HepG2 (cell line): Measurements from ENCODE around the gene TNFRSF1B. TPM values are rescaled to one million over a fixed set of nuclear protein-coding genes. Genes with fewer than 3 reads are reported as not detected.

Experiments used
- ATAC-seq: fragments of 200-7000 bp; cut with Tn5 transposase; 3 replicates; pipeline ENCODE4 v1.9.1; 2020; ENCODE audit warnings: mild to moderate bottlenecking, moderate library complexity
- BruUV-seq: library from RNA; stranded (reverse); fragments of 400-500 nt; replicated peaks from 2 replicates; lab custom pipeline; 2021; lab: Mats Ljungman, UMichigan
- CTCF ChIA-PET: fragments of 300-600 bp; formaldehyde crosslinking; extraction: SDS; loops from one replicate; lab custom pipeline; 2021; ENCODE audit warnings: low total read pairs, inconsistent platforms, low intra/inter-chr PET ratio; lab: Yijun Ruan, JAX
- POLR2A ChIA-PET: fragments of 350-600 bp; sonication (Branson Sonifier 250); formaldehyde crosslinking; loops from one replicate; lab custom pipeline; 2020; ENCODE audit warnings: antibody characterized with exemption, inconsistent platforms; lab: Yijun Ruan, JAX
- DNase-seq: peaks from one replicate; pipeline ENCODE4 v3.0.0-alpha.2; 2015; ENCODE audit warnings: low spot score
- FAIRE-seq: peaks from 3 replicates; lab custom pipeline; 2011; peaks lifted over from hg19 to GRCh38; lab: Jason Lieb, UNC
- H2AFZ ChIP-seq: one replicate; pipeline ENCODE4 v1.6.1; 2011; ENCODE audit warnings: low read length, inconsistent platforms
- H3K27ac ChIP-seq: fragments of 300-600 bp; 3 replicates; pipeline ENCODE4 v1.8.0; 2011; ENCODE audit warnings: mixed run types, mild to moderate bottlenecking, mixed read lengths, low read length, inconsistent platforms; ENCODE audit not compliant: insufficient read depth; ENCODE audit errors: extremely low read length
- H3K27me3 ChIP-seq, 2 experiments: fragments of 200-600 bp in 1 of 2; 2 replicates in 1 of 2; 3 replicates in 1 of 2; pipeline versions ENCODE4 v1.6.0 to v1.8.0; 2011; ENCODE audit warnings: low read length in 2 of 2, mild to moderate bottlenecking in 2 of 2, moderate library complexity in 2 of 2, inconsistent platforms in 1 of 2; ENCODE audit not compliant: insufficient read depth in 2 of 2, control insufficient read depth in 1 of 2
- H3K36me3 ChIP-seq, 2 experiments: fragments of 200-600 bp in 1 of 2; replicated peaks in 1 of 2; 2 replicates in 1 of 2; 3 replicates in 1 of 2; pipeline versions ENCODE4 v1.5.1 to v1.8.0; 2011; ENCODE audit warnings: low read length in 2 of 2, inconsistent platforms in 1 of 2; ENCODE audit not compliant: insufficient read depth in 2 of 2, control insufficient read depth in 1 of 2
- H3K4me1 ChIP-seq: 2 replicates; pipeline ENCODE4 v1.5.1; 2012; ENCODE audit warnings: low read length, inconsistent platforms; ENCODE audit not compliant: insufficient read depth
- H3K4me2 ChIP-seq: 2 replicates; pipeline ENCODE4 v1.6.0; 2011; ENCODE audit warnings: low read depth, low read length, inconsistent platforms
- H3K4me3 ChIP-seq, 3 experiments: fragments of 200-600 bp in 1 of 3; sonication (generic), shearing (Covaris generic) in 1 of 3; replicated peaks in 1 of 3; 2 replicates each; pipeline ENCODE4 v1.5.1; 2011 to 2016; ENCODE audit warnings: low read length in 3 of 3, inconsistent platforms in 2 of 3, low read depth in 2 of 3, mild to moderate bottlenecking in 2 of 3, control low read depth in 1 of 3, mixed read lengths in 1 of 3; ENCODE audit not compliant: insufficient read depth in 1 of 3
- H3K79me2 ChIP-seq: one replicate; pipeline ENCODE4 v1.6.1; 2011; ENCODE audit warnings: low read length, inconsistent platforms; ENCODE audit not compliant: insufficient read depth
- H3K9ac ChIP-seq: 2 replicates; pipeline ENCODE4 v1.6.0; 2011; ENCODE audit warnings: mild to moderate bottlenecking, low read depth, low read length, inconsistent platforms; ENCODE audit not compliant: insufficient read depth
- H3K9me3 ChIP-seq: 2 replicates; pipeline ENCODE4 v1.5.1; 2012; ENCODE audit warnings: mild to moderate bottlenecking, low read length
- H4K20me1 ChIP-seq: 2 replicates; pipeline ENCODE4 v1.6.0; 2011; ENCODE audit warnings: inconsistent platforms, mild to moderate bottlenecking, low read length, moderate library complexity; ENCODE audit not compliant: insufficient read depth
- GPN1 ChIP-seq: sonication (generic); formaldehyde crosslinking; IDR thresholded peaks from 2 replicates; pipeline ENCODE4 v1.5.1; 2020; ENCODE audit warnings: missing genetic modification reagents, borderline replicate concordance
- GTF2F1 ChIP-seq: fragments of 150-350 bp; IDR thresholded peaks from 2 replicates; pipeline ENCODE4 v1.6.1; 2014; ENCODE audit warnings: low read length
- HDAC1 ChIP-seq: sonication (generic); formaldehyde crosslinking; IDR thresholded peaks from 2 replicates; pipeline ENCODE4 v1.5.1; 2020; ENCODE audit warnings: mild to moderate bottlenecking, missing genetic modification reagents
- HNF1B ChIP-seq: sonication (generic); formaldehyde crosslinking; IDR thresholded peaks from 2 replicates; pipeline ENCODE4 v1.5.1; 2020; ENCODE audit warnings: mild to moderate bottlenecking, moderate library complexity, missing genetic modification reagents
- IKZF5 ChIP-seq: IDR thresholded peaks from 2 replicates; pipeline ENCODE4 v1.6.1; 2018; ENCODE audit warnings: missing genetic modification reagents, mild to moderate bottlenecking, missing compliant biosample characterization
- MAFF ChIP-seq: IDR thresholded peaks from 2 replicates; pipeline ENCODE4 v1.6.1; 2011; ENCODE audit warnings: low read depth, low read length, improper control_type of control experiment
- PHF20 ChIP-seq: sonication (generic); formaldehyde crosslinking; IDR thresholded peaks from 2 replicates; pipeline ENCODE4 v1.5.0; 2020; ENCODE audit warnings: mild to moderate bottlenecking, missing genetic modification reagents
- REPIN1 ChIP-seq: sonication (generic); formaldehyde crosslinking; IDR thresholded peaks from 2 replicates; pipeline ENCODE4 v1.8.0; 2022; ENCODE audit warnings: missing genetic modification reagents, low read depth, mild to moderate bottlenecking, borderline replicate concordance
- ZBTB3 ChIP-seq: sonication (generic); formaldehyde crosslinking; IDR thresholded peaks from 2 replicates; pipeline ENCODE4 v1.4.0; 2020; ENCODE audit warnings: low read depth, mild to moderate bottlenecking, moderate library complexity, missing genetic modification reagents, borderline replicate concordance
- ZNF367 ChIP-seq: sonication (generic); formaldehyde crosslinking; IDR thresholded peaks from 2 replicates; pipeline ENCODE4 v1.4.0; 2020; ENCODE audit warnings: missing genetic modification reagents, borderline replicate concordance
- ZNF580 ChIP-seq: IDR thresholded peaks from 2 replicates; pipeline ENCODE4 v1.6.1; 2016; ENCODE audit warnings: low read depth, borderline replicate concordance
- ZNF678 ChIP-seq: sonication (generic); formaldehyde crosslinking; IDR thresholded peaks from 2 replicates; pipeline ENCODE4 v1.4.0; 2020; ENCODE audit warnings: mild to moderate bottlenecking, missing genetic modification reagents
- ZZZ3 ChIP-seq: sonication (generic); formaldehyde crosslinking; IDR thresholded peaks from 2 replicates; pipeline ENCODE4 v1.4.0; 2020; ENCODE audit warnings: missing genetic modification reagents, mild to moderate bottlenecking, borderline replicate concordance
- WGBS: methylation state at CpG from one replicate; pipeline ENCODE4 v1.1.6; 2017; ENCODE audit warnings: low lambda C conversion rate; 5-methylcytosine and 5-hydroxymethylcytosine counted together
- in situ Hi-C: cut with HindIII; loops from 2 replicates; pipeline ENCODE4 v1.10.0; 2017; ENCODE audit warnings: low pct_unique_long_range_greater_than_20kb; ENCODE audit not compliant: extremely low pct_ligation_motif_present
- intact Hi-C: fragments of 100-400 bp; cut with micrococcal nuclease; formaldehyde crosslinking; loops from one replicate; pipeline ENCODE4 v1.10.0; 2022; ENCODE audit not compliant: unreplicated experiment
- polyA plus RNA-seq, 8 experiments: library from polyadenylated mRNA; depleted of rRNA in 3 of 8; stranded (reverse) in 7 of 8; unstranded in 1 of 8; fragments of >200 nt; fragmentation: Illumina TruSeq in 4 of 8; extraction: Trizol in 4 of 8; gene quantifications; 2 replicates each; pipeline versions ENCODE4 v1.2.1 to v1.2.3, GENCODE V29; 2011 to 2016; ENCODE audit warnings: low read depth in 4 of 8, missing spikeins in 1 of 8, mixed read lengths in 1 of 8; ENCODE audit not compliant: insufficient read depth in 1 of 8
- total RNA-seq, 5 experiments: library from RNA; depleted of rRNA; stranded (reverse); fragments of >200 nt; fragmentation: Illumina TruSeq; extraction: Trizol; gene quantifications; 2 replicates each; pipeline ENCODE4 v1.2.3, GENCODE V29; 2016; ENCODE audit warnings: low read depth in 1 of 5
- TF ChIP-seq, protein P1 (sequence below): sonication (generic); formaldehyde crosslinking; IDR thresholded peaks from 2 replicates; pipeline ENCODE4 v1.5.0; 2020; ENCODE audit warnings: missing genetic modification reagents
- TF ChIP-seq, protein P2 (sequence below): sonication (generic); formaldehyde crosslinking; conservative IDR thresholded peaks from 2 replicates; pipeline ENCODE4 v1.8.0; 2022; ENCODE audit warnings: mild to moderate bottlenecking, moderate library complexity, missing genetic modification reagents
- TF ChIP-seq, protein P3 (sequence below): sonication (generic); formaldehyde crosslinking; IDR thresholded peaks from 2 replicates; pipeline ENCODE4 v1.4.0; 2020; ENCODE audit warnings: mild to moderate bottlenecking, missing genetic modification reagents

The TNFRSF1B gene
- total and polyA plus RNA-seq, 2 of the 13 experiments (the other 11 are each of a cell fraction or from before 2014, with no cell fraction given) = 0.04 to 0.11 TPM

DNA sequence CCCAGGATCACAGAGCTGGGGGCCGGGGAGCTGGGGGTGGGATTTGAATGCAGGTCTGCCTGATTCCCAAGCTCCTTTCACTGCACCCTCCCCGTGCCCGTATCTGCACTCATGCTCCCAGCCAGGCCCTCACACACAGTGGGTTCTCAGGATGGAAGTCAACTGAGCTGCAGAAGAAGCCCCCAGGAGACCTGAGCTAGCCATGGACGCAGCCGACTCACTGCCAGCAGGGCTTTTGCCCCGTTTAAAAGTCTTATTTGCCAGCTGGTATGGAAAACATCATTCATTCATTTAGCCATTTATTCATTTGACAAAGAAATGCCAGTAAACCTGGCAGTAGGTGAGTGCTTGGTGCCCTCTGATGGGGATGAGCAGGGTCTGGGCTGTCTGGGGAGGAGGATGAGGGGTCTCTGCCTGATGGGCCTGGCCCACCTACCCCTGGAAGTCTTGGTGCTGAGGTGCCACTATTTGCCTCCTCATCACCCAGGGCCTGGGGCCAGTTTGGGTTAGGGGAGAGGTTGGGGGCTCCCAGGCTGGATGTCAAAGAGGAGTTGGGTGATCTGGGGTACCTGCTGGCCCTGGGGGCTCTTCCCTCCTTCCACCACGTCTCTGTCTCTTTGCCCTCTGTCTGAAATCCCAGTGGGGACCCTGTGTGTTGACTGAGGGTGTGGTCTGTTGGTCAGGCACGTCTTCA lies 2.8 kb downstream of the TNFRSF1B start:
- no peak for FAIRE-seq
- TF ChIP-seq PHF20 (CRISPR knock-in tag) (no peak), MAFF (no peak), GTF2F1 (no peak), REPIN1 (CRISPR knock-in tag) (no peak), IKZF5 (CRISPR knock-in tag) (no peak), ZNF580 (CRISPR knock-in tag) (no peak), HDAC1 (CRISPR knock-in tag) (no peak), ZNF367 (CRISPR knock-in tag) (no peak), ZBTB3 (CRISPR knock-in tag) (no peak), HNF1B (no peak), GPN1 (CRISPR knock-in tag) (no peak), ZZZ3 (CRISPR knock-in tag) (no peak), ZNF678 (no peak)
- TF ChIP-seq, protein P1, sequence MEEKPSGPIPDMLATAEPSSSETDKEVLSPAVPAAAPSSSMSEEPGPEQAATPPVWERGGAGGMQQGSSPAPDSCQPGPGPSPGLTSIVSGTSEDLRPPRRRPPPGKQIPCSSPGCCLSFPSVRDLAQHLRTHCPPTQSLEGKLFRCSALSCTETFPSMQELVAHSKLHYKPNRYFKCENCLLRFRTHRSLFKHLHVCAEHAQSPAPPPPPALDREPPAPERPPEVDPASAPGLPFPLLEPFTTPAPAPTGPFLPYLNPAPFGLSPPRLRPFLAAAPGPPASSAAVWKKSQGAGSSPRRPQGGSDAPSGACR (CRISPR knock-in tag) = no peak
- TF ChIP-seq, protein P2, sequence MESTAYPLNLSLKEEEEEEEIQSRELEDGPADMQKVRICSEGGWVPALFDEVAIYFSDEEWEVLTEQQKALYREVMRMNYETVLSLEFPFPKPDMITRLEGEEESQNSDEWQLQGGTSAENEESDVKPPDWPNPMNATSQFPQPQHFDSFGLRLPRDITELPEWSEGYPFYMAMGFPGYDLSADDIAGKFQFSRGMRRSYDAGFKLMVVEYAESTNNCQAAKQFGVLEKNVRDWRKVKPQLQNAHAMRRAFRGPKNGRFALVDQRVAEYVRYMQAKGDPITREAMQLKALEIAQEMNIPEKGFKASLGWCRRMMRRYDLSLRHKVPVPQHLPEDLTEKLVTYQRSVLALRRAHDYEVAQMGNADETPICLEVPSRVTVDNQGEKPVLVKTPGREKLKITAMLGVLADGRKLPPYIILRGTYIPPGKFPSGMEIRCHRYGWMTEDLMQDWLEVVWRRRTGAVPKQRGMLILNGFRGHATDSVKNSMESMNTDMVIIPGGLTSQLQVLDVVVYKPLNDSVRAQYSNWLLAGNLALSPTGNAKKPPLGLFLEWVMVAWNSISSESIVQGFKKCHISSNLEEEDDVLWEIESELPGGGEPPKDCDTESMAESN = no peak
- TF ChIP-seq, protein P3, sequence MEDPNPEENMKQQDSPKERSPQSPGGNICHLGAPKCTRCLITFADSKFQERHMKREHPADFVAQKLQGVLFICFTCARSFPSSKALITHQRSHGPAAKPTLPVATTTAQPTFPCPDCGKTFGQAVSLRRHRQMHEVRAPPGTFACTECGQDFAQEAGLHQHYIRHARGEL = no peak

More for the DNA sequence above, 2.8 kb downstream of the TNFRSF1B start:
- intact Hi-C loops (no loop called here), in situ Hi-C loops (no loop called here)
- Histone ChIP-seq H3K36me3 (no peaks in the 10 kb centered on the region), H4K20me1 (no peaks in the 10 kb centered on the region), H3K9me3 (no peaks in the 10 kb centered on the region), H3K27ac (no peak overlapping the region), H3K4me3 (no peak overlapping the region), H3K4me1 (peaks cover 2% of the 10 kb centered on the region; the same call in 1 of the 2 replicates), H2AFZ (no peak overlapping the region), H3K4me2 (no peak overlapping the region), H3K9ac (no peak overlapping the region), H3K79me2 (no peaks in the 10 kb centered on the region), H3K27me3 (peaks cover 2 to 28% of the 10 kb centered on the region in 2 experiments; a peak in 3 of 5 replicates)
- DNase-seq (no peak), ATAC-seq (no peak)
- no TSS peak for BruUV-seq
- POLR2A ChIA-PET = no interaction called here
- CTCF ChIA-PET = no interaction called here
- WGBS = 12% methylated on average over 8 of the region's 8 CpGs
